B cell (primary cell): Measurements from ENCODE around the gene STXBP1. TPM values are rescaled to one million over a fixed set of nuclear protein-coding genes. Genes with fewer than 3 reads are reported as not detected.

Experiments
- ATAC-seq: fragments of 200-7000 bp; cut with Tn5 transposase; one replicate; pipeline ENCODE4 v1.10.0; 2021; ENCODE audit warnings: low read depth, mild to moderate bottlenecking, moderate number of reproducible peaks, moderate library complexity
- CTCF ChIA-PET: fragments of 350-600 bp; sonication (Branson Sonifier 250); formaldehyde crosslinking; loops from one replicate; lab custom pipeline; 2021; ENCODE audit warnings: antibody characterized with exemption, inconsistent platforms; lab: Charles Lee
- POLR2A ChIA-PET: fragments of 350-600 bp; sonication (Branson Sonifier 250); formaldehyde crosslinking; loops from one replicate; lab custom pipeline; 2021; ENCODE audit warnings: antibody characterized with exemption; lab: Charles Lee
- DNase-seq: peaks from one replicate; pipeline ENCODE4 v3.0.0; 2013
- H2AFZ ChIP-seq: 2 replicates; pipeline ENCODE4 v1.6.1; 2012; ENCODE audit warnings: mild to moderate bottlenecking, low read depth, low read length; ENCODE audit not compliant: insufficient read depth, poor library complexity, severe bottlenecking
- H3K27ac ChIP-seq, 2 donors: 1 replicate in 1 of 2; 2 replicates in 1 of 2; pipeline ENCODE4 v1.5.1; 2012 to 2013; ENCODE audit warnings: low read length in 2 of 2, mild to moderate bottlenecking in 2 of 2, moderate library complexity in 1 of 2
- H3K27me3 ChIP-seq, 4 experiments: fragments of 200-600 bp in 1 of 4; sonication (generic) in 1 of 4; replicated peaks in 1 of 4; 1 replicate in 2 of 4; 2 replicates in 2 of 4; pipeline versions ENCODE4 v1.6.1 to v1.7.0; 2013 to 2016; ENCODE audit warnings: low read length in 3 of 4, mild to moderate bottlenecking in 2 of 4, mixed read lengths in 1 of 4, moderate library complexity in 1 of 4; ENCODE audit not compliant: insufficient read depth in 4 of 4, control insufficient read depth in 3 of 4; ENCODE audit errors: control extremely low read depth in 1 of 4
- H3K36me3 ChIP-seq, 2 experiments: replicated peaks in 1 of 2; 1 replicate in 1 of 2; 2 replicates in 1 of 2; pipeline versions ENCODE4 v1.6.1 to v1.7.1; 2013; ENCODE audit warnings: low read length in 1 of 2; ENCODE audit not compliant: insufficient read depth in 2 of 2, control insufficient read depth in 1 of 2; ENCODE audit errors: control extremely low read depth in 1 of 2, extremely low read depth in 1 of 2
- H3K4me1 ChIP-seq, 2 donors: fragments of 200-600 bp in 1 of 2; sonication (generic) in 1 of 2; 1 replicate in 1 of 2; 2 replicates in 1 of 2; pipeline versions ENCODE4 v1.5.1 to v1.6.1; 2013 to 2017; ENCODE audit warnings: low read length in 2 of 2; ENCODE audit not compliant: control insufficient read depth in 2 of 2, insufficient read depth in 2 of 2
- H3K4me2 ChIP-seq: replicated peaks from 2 replicates; pipeline ENCODE3; 2012; ENCODE audit warnings: mild to moderate bottlenecking, low read depth, low read length; ENCODE audit not compliant: poor library complexity, severe bottlenecking
- H3K4me3 ChIP-seq, 5 experiments: fragments of 200-600 bp in 1 of 5; sonication (generic) in 1 of 5; 1 replicate in 3 of 5; 2 replicates in 2 of 5; pipeline versions ENCODE4 v1.5.1 to v1.7.0; 2011 to 2016; ENCODE audit warnings: low read length in 4 of 5, mild to moderate bottlenecking in 4 of 5, low read depth in 2 of 5, control low read depth in 1 of 5, moderate library complexity in 1 of 5; ENCODE audit not compliant: insufficient read depth in 1 of 5; ENCODE audit errors: control extremely low read depth in 1 of 5, extremely low read depth in 1 of 5
- H3K79me2 ChIP-seq: fragments of 200-600 bp; sonication (generic); one replicate; pipeline ENCODE4 v1.6.0; 2016; ENCODE audit warnings: low read length; ENCODE audit not compliant: control insufficient read depth, insufficient read depth
- H3K9ac ChIP-seq: fragments of 200-600 bp; sonication (generic); 2 replicates; pipeline ENCODE4 v1.6.1; 2017; ENCODE audit warnings: mild to moderate bottlenecking, low read length, moderate library complexity
- H3K9me3 ChIP-seq, 3 donors: one replicate each; pipeline versions ENCODE4 v1.6.1 to v1.7.1; 2013; ENCODE audit warnings: low read length in 2 of 3; ENCODE audit not compliant: control insufficient read depth in 2 of 3, insufficient read depth in 1 of 3; ENCODE audit errors: control extremely low read depth in 1 of 3
- H4K20me1 ChIP-seq: 2 replicates; pipeline ENCODE4 v1.6.0; 2012; ENCODE audit warnings: mild to moderate bottlenecking, low read length; ENCODE audit not compliant: insufficient read depth, control insufficient read depth, poor library complexity, severe bottlenecking
- H3K27ac Mint-ChIP-seq: one replicate; pipeline ENCODE4 v1.8.0; 2021; ENCODE audit warnings: mixed read lengths
- H3K27me3 Mint-ChIP-seq: one replicate; pipeline ENCODE4 v1.8.0; 2021; ENCODE audit warnings: mixed read lengths
- H3K4me1 Mint-ChIP-seq: one replicate; pipeline ENCODE4 v1.8.0; 2021; ENCODE audit warnings: mixed read lengths
- H3K4me3 Mint-ChIP-seq: one replicate; pipeline ENCODE4 v1.8.0; 2021; ENCODE audit warnings: mixed read lengths
- H3K9me3 Mint-ChIP-seq: one replicate; pipeline ENCODE4 v1.8.0; 2022; ENCODE audit warnings: mixed read lengths; ENCODE audit not compliant: insufficient read depth
- CTCF ChIP-seq: fragments of 200-600 bp; IDR thresholded peaks from one replicate; pipeline ENCODE4 v1.8.0; 2022; ENCODE audit warnings: antibody characterized with exemption, mild to moderate bottlenecking
- EZH2 ChIP-seq: IDR thresholded peaks from 2 replicates; pipeline ENCODE4 v1.6.1; 2012; ENCODE audit warnings: borderline replicate concordance, low read depth, mild to moderate bottlenecking, moderate library complexity, low read length; ENCODE audit not compliant: insufficient read depth, poor library complexity, severe bottlenecking
- WGBS: methylation state at CpG from one replicate; pipeline ENCODE4 v1.1.5; 2013; ENCODE audit warnings: missing lambda C conversion rate; ENCODE audit not compliant: insufficient coverage; 5-methylcytosine and 5-hydroxymethylcytosine counted together
- intact Hi-C: fragments of 100-400 bp; cut with micrococcal nuclease; formaldehyde crosslinking; loops from one replicate; pipeline ENCODE4 v1.10.0; 2022
- polyA plus RNA-seq: library from polyadenylated mRNA; depleted of rRNA; stranded (reverse); fragments of >200 nt; gene quantifications from 2 replicates; pipeline ENCODE4 v1.2.3, GENCODE V29; 2012
- total RNA-seq, 2 donors: library from RNA; stranded (reverse); fragments of 120-200 nt in 1 of 2; gene quantifications; 1 replicate in 1 of 2; 2 replicates in 1 of 2; pipeline versions ENCODE4 v1.2.3 to v1.2.4, GENCODE V29; 2013 to 2022

The STXBP1 gene
- total and polyA plus RNA-seq, 2 donors (not counting 1 experiment from before 2014, with no cell fraction given) = 0.62 TPM; not detected in 1

- no peak for DNase-seq
- ATAC-seq = no peak
These were observed 109.3 kb downstream of the STXBP1 start for GRCh38 chr9:127721391-127721821.

More at GRCh38 chr9:127721391-127721821, 109.3 kb downstream of the STXBP1 start:
- Histone ChIP-seq H3K4me2 (no peak overlapping the region), H3K9ac (no peak overlapping the region), H3K36me3 (no peaks in the 10 kb centered on the region), H3K9me3 (no peaks in the 10 kb centered on the region), H3K4me3 (no peak overlapping the region), H3K4me1 (peaks cover 0 to under 1% of the 10 kb centered on the region in 2 donors), H4K20me1 (no peaks in the 10 kb centered on the region), H3K27ac (no peak overlapping the region), H3K27me3 (no peaks in the 10 kb centered on the region), H2AFZ (no peak overlapping the region), H3K79me2 (no peaks in the 10 kb centered on the region)
- intact Hi-C loops = no loop called here
- Mint-ChIP-seq H3K4me1 (peaks cover 5% of the 10 kb centered on the region), H3K9me3 (no peaks in the 10 kb centered on the region), H3K4me3 (no peak overlapping the region), H3K27ac (no peak overlapping the region), H3K27me3 (no peaks in the 10 kb centered on the region)
- TF ChIP-seq EZH2 = no peak
- no peak for TF ChIP-seq CTCF
- POLR2A ChIA-PET = no interaction called here
- CTCF ChIA-PET = no interaction called here
- WGBS = 82% methylated on average over 10 of the region's 11 CpGs
